ENCODE results near the gene TWF2.
A peak's percentile ranks its signal among the peaks of the same experiment; 100 is the strongest.

TWF2 gene

DNA sequence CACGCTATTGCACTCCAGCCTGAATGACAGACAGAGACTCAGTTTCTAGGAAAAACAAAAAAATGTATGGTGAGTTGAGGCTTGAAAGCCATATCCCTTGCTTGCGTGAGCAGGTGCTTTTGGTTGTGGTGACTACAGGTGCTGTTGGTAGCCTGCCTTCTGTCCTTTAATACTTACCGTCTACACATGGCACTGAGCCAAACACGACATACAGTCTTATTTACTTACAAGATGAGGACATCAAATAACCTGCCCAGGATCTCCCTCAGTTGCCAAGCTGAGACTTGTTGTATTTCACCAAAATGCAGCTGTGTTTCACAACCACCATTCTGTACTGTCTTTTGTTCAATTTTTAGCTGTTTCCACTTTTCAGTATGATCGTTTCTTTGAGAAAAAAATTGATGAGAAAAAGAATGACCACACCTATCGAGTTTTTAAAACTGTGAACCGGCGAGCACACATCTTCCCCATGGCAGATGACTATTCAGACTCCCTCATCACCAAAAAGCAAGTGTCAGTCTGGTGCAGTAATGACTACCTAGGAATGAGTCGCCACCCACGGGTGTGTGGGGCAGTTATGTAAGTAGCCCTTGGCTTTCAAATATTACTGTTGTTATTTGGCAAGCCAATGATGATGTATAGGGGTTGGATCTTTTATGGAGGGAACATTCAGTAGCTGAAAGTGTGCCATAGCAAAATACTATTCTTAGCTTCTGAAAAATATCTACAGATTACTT is 34.5 kb downstream of the TWF2 start:
- DNase-seq = no peak

DNA sequence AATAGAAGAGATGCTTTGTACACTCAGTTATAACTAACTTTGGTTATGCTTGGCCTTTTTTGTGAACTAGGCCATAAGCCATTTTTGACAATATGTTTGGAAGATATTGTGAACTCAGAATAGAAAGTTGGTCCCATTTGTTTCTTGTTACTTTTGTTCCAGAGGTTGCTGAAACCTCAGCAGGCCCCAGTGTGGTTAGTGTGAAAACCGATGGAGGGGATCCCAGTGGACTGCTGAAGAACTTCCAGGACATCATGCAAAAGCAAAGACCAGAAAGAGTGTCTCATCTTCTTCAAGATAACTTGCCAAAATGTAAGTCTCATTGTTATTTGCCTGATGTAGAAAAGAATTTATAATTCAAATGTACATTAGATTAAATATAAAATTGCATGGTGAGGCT is 35.3 kb downstream of the TWF2 start:
- no peak for DNase-seq

DNA sequence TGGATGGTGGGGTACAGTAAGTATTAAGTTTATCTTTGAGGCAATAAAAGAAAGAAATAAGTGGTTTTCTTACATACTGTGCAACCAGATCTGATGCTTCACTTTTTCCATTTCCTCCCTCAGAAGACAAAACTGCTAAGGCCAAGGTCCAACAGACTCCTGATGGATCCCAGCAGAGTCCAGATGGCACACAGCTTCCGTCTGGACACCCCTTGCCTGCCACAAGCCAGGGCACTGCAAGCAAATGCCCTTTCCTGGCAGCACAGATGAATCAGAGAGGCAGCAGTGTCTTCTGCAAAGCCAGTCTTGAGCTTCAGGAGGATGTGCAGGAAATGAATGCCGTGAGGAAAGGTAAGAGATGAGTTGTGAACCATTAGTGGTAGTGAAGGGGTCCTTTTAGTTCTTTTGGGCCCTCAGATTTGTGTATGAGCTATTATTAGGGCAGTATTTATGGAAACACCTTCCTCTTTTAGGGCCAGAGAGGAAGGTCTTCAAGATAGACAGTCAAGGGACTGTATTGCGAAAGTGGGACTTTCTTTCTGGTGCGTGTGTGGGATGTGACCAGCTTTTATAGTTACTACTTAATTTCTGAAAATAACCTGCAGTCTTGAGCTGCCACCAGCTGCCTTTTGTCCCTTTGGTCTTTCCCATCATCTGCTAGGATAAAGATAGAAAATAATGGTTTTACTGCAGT is 36.4 kb downstream of the TWF2 start:
- DNase-seq = no peak

DNA sequence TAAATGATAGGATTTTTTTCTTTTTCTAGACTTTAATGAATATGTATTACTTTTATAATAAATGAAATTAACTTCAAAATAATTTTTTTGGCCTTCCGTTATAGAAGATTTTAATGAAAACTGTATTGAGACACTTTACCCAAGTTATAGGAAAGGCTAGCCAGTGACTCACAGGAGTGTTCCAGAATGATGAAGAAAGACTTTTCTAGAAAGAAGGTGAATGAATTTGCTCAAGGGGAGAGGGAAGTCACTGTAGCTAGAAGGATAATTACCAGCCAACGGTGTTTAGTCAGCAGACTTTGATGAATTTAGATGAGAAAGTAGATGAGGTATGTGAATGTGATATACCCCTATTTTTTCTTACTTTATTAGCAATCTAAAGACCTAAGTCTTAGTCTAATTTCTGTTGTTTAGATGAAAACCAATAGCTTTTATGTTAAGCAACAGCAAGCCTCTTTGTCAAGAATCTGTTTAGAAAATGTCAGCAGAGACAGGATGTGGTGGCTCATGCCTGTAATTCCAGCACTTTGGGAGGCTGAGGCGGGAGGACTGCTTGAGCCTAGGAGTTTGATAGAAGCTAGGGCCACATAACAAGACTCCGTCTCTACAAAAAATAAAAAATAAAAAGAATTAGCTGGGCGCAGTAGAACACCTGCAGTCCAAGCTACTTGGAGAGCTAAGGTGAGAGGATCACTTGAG is 37.8 kb downstream of the TWF2 start:
- no peak for DNase-seq

DNA sequence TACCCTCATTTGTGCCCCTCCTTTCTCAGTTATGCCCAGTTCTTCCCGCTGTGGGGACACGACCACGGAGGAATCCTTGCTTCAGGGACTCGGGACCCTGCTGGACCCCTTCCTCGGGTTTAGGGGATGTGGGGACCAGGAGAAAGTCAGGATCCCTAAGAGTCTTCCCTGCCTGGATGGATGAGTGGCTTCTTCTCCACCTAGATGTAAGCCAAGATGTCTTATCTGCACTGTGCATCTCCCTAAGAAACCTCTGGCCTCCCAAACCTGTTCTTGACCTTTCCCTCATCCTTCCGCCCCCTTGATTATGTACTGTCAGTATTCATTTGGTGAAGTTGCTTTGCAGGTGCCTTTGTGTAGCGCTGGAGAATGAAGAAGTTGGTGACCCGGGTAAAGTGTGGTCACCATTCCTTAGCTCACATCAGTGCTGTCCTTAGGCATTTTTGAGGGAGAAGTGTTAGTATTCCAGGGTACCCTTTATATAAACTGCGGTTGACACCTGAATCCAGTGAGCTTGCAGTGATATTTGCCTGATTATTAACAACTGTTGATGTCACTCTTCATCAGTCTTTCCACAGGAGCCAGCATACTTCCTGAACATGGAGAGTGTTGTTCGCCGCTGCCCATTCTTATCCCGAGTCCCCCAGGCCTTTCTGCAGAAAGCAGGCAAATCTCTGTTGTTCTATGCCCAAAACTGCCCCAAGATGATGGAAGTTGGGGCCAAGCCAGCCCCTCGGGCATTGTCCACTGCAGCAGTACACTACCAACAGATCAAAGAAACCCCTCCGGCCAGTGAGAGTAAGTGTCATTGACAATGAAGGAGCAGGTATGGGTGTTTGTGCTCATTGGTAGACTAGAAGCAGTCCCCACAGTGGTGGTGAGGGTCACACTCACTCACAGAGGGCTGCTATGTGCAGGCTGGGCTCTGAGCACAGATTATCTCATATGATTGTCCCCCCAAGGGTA is 40.0 kb downstream of the TWF2 start:
- DNase-seq = no peak

DNA sequence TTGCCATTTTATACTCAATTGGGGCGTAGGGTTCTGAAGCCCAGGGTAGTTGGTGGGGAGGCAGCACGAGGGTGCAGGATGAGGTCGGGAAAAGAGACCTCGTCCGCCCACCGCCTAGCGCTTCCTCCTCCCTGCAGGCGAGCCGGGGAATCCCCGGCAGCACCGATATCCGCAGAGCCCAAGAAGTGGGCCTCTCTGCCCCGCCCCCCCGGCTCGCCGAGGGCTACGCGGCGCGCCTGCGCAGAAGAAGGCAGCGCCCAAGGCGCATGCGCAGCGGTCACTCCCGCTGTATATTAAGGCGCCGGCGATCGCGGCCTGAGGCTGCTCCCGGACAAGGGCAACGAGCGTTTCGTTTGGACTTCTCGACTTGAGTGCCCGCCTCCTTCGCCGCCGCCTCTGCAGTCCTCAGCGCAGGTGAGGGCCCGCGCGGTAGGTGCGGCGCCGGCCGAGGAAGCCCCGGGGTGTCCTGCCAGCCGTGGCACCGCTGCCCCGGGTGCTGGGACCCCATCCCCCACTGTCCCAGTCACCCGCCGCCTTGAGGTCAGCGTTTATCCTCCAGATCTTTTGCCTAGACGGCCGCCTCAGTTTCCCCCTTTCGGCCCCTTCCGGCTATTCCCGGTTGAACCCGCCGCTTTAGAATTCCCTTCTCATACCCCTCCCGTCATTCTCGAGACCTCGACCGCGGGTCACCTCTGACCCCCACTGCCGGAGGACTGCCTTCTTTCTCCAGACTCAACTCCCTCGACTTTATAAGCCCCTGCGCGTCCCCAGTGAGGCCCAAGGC is 40.9 kb downstream of the TWF2 start, which contains the start of gene ALAS1:
TSS of gene ALAS1 (plus strand) at position 319 of the 784 bp plus-strand sequence. CDS start 1,082 bp downstream, outside the sequence.
- DNase-seq = peak; percentile 22 to 92 (median 83)

DNA sequence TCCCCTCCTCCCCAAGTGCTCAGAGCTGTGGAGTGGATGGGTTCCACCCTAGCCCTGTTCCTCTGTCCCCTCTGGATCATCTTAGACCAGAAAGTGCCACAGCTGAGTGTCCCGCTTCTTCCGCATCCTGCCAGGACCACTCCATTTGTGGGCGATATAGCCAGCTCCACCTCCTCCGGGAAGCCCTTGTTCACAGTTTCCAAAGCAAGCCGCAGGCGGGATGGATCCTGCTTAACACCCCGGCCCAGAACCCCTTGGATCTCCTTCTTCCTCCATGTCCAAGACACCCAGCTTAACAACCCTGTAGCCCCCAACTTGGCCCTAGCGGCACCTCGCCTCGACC is 41.5 kb downstream of the TWF2 start:
- peak in 1 of 58 donors; percentile 55 for DNase-seq

DNA sequence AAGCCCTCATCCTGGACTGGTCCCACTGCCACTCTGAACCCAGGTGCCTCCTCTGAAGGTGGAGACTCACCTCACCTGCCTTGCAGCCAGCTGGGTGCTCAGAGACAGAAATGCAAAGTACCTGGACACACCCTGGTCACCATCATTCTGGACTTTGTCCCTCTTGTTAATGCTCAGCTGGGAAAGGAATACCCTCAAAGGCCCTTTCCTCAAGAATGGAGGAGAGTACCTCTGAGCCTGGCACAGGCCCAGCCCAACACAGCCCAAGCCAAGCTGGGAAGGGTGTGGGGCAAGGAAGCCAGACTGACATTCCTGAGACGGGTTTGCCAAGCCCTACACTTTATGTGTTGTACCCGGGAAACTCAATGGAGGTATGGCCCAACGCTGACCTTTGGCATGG is 42.0 kb downstream of the TWF2 start:
- no peak for DNase-seq

DNA sequence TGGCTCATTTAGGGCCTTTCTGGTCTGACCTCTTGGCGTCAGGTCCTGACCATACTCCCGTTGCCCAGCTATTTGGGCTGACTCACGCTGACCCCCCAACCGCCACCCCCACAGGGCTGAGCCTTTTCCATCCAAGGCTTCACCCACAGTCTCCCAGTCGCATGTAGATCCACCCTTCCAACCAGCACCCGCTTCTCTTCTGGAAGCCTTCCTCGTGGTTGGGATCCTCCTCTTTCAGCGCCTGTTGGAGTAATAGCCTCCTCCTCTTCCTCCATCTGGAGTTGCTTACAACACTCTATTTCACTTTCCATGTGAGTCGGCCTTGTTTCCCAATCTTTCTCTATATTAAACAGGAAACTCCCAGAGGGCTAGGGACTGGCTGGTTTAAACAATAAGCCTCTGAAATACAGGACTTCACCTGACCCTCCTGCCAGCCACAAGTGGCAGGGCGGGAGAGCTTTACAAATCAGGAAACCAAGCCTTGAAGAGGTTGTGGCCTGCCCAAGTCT is 43.1 kb downstream of the TWF2 start:
- DNase-seq = no peak

DNA sequence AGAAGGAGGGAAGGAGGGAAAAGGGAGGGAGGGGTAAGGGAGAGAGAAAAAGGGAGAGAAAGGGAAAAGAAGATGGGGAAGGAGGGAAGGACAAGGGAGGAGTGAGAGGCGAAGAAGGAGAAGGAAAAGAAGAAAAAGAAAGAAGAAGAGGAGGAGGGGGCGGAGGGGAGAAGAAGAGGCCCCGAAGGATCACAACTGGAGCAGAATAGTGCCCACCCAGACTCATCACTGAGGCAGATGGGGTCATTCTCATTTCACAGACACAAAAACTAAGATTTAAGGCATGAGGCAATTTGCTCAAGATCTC is 43.7 kb downstream of the TWF2 start:
- DNase-seq = no peak

DNA sequence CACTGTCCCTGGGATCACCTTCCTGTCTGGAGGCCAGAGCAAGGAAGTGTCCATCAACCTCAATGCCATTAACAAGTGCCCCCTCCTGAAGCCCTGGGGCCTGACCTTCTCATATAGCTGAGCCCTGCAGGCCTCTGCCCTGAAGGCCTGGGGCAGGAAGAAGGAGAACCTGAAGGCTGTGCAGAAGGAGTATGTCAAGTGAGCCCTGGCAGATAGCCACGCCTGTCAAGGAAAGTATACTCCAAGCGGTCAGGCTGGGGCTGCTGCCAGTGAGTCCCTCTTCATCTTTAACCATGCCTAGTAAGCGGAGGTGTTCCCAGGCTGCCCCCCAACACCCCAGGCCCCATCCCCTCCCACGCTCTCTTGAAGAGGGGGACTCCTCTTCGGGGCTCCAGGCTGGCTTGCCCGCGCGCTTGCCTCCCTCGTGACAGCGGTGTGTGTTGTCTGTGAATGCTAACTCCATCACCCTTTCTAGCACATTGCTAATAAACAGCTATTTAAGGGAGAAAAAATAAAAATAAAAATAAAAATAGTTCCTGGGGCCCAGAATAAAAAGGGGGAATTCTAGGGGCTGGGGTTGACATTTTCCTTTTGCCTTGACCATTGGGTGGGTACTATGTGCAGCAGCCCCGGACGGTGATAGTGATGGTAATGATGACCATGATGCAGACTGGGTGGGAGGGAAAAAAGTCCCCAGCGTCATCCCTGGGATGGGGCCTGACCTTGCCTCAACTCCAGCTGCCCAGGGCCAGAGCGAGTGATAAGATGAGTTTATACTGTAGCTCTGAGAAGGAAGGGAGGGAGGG is 44.3 kb downstream of the TWF2 start:
- DNase-seq = no peak

DNA sequence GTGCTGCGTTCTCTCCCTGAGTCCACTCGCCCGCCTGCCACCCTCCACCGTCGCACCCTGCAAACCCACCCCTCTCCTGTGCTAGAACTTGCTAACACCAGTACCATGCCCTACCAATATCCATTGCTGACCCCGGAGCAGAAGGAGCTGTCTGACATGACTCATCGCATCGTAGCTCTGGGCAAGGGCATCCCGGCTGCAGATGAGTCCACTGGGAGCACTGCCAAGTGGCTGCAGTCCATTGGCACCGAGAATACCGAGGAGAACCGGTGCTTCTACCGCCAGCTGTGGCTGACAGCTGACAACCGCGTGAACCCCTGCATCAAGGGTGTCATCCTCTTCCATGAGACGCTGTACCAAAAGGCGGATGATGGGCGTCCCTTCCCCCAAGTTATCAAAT is 45.9 kb downstream of the TWF2 start:
- peak in 44 of 58 donors; percentile 10 to 93 (median 54) for DNase-seq

DNA sequence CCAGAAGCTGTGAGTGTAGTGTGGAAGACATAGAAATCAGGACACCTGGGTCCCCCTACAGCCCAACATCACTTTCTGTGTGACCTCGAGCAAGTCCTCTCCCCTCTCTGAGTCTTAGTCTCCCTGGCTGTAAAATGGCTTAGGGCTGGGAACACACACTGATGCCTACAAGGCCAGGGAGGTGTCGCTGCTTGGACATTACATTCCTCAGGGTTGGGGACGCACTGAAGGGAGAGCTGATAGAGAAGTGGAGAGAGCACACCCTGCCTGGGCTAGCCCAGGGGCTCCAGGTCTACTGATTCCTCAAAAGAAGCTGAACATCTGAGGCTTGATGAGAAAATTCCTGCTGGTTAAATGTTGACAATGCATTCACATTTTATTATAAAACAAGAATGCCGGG is 47.3 kb downstream of the TWF2 start:
- DNase-seq = no peak

DNA sequence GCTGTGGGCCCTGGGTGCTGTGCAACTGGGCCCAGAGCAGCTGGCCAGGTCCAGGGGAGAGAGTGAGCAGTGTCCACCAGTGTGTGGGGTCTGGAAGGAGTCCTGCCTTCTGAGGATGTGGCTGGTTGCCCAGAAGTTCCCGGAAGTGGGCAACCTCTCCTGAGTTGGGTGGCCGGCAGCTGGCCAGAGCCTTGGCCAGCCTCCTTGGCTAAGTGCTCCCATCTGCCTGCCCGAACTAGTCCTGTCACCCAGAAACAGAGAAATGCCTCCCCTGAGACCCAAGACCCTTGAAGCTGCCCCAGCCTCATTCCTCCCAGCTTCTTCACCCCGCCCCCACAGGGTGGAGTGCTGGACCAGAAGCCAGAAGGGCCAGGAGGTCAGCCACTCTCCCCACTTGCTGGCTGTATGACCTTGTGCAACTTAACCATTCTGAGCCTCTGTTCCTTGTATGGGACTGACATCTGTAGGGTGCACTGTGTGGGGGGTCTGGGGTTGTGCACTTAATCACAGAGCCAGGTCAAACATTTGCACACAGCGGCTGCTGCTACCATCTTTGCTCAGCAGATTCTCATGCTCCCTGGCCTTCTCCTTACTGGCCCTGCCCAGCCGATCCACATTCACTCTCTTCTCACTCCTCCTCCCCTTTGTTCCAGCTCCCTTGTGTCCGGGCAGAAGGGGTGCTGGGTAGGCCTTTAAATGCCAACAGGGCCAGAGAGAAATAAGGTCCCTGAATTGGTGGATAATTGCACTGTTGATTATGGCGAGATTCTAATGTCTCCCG is 48.5 kb downstream of the TWF2 start:
- peak in 52 of 58 donors; percentile 10 to 89 (median 60) for DNase-seq

DNA sequence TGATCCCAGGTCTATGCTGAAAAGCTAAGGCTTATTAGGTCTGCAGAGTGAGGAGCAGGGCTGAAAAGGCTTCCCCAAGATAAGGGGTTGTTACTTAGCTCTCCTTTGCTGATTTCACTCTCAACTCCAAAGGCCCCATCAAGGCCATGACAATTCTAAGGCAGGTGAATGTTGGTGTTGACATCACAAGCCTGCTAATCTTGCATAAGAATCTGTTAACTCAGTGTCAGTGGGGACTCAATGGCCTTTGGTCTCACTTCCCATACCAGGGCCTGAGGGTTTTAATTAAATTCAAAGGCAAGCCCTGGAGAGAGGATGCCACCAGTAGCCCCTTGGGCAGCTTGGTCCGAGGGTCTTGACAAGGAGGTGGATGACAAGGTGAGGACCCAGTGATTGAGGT is 50.4 kb downstream of the TWF2 start:
- no peak for DNase-seq

DNA sequence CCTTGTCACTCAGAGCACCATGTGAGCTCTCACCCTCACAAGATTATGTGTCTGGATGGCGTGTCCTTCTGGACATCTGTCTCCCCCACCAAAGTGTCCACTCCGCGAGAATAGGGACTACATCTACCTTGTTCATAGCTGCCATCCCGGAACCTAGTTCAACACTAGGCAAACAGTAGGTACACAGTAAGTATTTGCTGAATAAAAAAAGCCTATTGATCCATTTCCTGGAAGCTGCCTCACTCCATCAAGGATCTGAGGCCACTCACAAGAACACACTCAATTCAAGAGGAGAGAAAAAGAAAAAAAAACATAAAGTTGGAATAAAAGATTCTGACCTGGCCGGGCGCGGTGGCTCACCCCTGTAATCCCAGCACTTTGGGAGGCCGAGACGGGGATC is 52.2 kb downstream of the TWF2 start:
- no peak for DNase-seq

DNA sequence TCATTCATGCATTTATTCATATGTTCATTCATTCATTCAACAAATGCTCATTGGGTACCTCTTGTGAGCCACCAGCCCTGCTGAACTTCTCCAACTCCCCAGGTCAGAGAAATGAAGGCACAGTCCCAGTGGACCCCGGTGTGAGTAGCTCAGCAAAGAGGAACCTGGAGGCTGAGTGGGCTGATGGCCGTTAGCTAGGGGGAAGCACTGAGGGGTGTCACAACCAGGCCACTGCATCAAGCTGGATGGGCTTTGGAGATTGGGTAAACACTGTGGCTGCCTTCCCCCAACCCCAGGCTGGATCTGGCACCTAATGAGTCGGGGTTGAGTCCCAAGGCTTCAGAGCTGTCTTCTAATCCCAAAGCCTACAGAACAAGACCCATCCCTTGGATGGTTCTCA is 53.1 kb downstream of the TWF2 start:
- DNase-seq = no peak

DNA sequence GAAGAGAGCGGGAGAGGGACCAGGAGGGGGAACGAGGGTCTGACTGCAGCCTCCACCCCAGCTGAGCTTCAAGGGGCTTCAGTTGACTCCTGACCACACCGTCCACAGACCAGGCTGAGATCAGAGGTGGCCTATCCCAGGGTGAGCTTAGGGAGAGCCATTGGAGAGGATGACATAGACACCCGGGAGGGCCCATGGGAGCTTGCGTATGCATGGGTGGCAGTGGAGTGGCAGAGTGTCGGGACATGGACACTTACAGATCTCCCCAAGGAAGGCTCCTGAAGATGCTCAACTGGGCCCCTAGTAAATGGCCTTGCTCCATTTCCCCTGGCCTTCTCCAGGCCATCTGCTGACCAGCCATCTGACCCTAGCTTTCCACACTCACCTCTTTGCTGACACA is 53.6 kb downstream of the TWF2 start:
- no peak for DNase-seq

DNA sequence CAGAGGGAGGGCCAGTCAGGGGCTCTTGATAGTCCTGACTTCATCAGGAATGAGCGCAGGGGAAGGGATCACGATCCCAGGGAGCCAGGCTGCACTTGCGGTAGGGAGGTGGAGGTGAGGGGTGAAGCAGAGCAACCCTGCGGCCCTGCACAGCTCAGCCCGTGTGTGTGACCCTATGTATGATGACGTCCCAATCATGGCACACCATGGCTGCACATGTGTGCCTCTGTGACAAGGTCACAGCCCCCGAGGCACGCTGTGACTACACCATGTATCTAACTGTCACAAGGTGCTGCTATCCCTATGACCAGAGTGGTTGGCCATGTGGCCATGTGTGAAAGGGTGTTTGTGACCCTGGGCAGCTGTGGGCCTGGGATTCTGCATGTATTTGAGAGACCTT is 54.3 kb downstream of the TWF2 start:
- no peak for DNase-seq
